Measurements from ENCODE around the gene IFI27L1.

DNA sequence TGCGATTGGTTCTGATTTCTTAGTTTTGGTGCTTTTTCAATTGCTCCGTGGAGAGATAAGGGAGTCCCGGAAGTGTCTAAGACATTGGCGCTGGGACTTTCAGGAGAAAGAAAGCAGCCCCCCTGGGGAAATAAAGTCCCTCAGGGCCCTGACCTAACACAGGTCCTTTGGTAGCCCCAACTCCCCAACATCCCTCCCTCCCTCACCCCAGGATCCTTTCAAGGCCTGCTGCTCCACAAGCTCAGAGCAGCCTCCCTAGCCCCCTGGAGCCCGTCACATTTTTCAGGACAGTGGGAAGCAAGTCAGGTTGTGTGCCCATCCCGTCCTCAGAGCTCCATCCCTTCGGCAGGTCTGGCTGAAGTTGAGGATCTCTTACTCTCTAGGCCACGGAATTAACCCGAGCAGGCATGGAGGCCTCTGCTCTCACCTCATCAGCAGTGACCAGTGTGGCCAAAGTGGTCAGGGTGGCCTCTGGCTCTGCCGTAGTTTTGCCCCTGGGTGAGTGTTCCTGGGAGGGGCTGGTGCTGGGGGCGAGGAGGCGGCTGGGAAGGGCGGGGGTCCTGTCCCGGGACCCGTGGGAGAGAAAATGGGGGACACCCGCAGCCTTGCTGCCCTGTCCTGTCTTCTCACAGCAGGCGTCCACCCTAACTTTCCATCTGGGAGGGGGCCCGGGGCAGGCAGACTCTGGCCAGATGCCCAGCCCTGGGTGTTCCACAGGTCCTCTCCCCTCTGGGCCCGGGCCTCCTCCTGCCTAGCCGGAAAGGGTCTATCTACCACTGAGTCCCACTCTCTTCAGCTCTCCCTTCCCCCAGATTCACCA is 30.4 kb downstream of the IFI27L1 start:
- TF ChIP-seq, protein P1, sequence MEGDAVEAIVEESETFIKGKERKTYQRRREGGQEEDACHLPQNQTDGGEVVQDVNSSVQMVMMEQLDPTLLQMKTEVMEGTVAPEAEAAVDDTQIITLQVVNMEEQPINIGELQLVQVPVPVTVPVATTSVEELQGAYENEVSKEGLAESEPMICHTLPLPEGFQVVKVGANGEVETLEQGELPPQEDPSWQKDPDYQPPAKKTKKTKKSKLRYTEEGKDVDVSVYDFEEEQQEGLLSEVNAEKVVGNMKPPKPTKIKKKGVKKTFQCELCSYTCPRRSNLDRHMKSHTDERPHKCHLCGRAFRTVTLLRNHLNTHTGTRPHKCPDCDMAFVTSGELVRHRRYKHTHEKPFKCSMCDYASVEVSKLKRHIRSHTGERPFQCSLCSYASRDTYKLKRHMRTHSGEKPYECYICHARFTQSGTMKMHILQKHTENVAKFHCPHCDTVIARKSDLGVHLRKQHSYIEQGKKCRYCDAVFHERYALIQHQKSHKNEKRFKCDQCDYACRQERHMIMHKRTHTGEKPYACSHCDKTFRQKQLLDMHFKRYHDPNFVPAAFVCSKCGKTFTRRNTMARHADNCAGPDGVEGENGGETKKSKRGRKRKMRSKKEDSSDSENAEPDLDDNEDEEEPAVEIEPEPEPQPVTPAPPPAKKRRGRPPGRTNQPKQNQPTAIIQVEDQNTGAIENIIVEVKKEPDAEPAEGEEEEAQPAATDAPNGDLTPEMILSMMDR (IDR thresholded peaks at IDR 0.05), result no peak
- no peak for TF ChIP-seq POLR2AphosphoS5 (IDR thresholded peaks at IDR 0.05)
- no peak for TF ChIP-seq POLR2A (IDR thresholded peaks at IDR 0.05)
